ENCODE results near the gene MS4A4A. TPM values are rescaled to one million over a fixed set of nuclear protein-coding genes. Genes with fewer than 3 reads are reported as not detected.

Gene MS4A4A
- total RNA-seq, 2 experiments from 2014 or later: not detected

DNA sequence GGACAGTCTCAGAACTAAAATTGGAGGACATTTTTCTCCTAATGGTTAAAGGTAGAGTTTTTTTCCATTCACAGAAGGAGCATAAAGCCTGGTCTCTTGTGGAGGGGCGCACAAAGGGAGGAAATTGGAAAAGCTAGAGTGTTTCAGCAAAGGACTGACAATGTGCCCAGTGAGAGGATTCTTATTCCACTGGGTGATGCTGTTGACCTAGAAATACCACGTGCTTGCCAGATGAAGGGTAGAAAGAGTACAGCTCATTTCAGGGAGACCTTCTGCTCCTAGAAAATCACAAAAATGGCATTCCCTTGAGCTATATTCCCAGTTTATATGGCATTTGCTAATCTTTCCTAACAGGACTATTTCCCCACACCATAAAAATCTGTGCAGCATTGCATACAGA, 67.7 kb downstream of the MS4A4A start:
- no peaks in the 10 kb centered on the region for H3K36me3 ChIP-seq (ENCODE audit: insufficient read depth, low read length)
- H3K27ac ChIP-seq (ENCODE audit: low read depth in 1 of 2, low read length in 2 of 2): no peak overlapping the region
- CTCF ChIA-PET: no interaction called here
- TF ChIP-seq, protein P1, sequence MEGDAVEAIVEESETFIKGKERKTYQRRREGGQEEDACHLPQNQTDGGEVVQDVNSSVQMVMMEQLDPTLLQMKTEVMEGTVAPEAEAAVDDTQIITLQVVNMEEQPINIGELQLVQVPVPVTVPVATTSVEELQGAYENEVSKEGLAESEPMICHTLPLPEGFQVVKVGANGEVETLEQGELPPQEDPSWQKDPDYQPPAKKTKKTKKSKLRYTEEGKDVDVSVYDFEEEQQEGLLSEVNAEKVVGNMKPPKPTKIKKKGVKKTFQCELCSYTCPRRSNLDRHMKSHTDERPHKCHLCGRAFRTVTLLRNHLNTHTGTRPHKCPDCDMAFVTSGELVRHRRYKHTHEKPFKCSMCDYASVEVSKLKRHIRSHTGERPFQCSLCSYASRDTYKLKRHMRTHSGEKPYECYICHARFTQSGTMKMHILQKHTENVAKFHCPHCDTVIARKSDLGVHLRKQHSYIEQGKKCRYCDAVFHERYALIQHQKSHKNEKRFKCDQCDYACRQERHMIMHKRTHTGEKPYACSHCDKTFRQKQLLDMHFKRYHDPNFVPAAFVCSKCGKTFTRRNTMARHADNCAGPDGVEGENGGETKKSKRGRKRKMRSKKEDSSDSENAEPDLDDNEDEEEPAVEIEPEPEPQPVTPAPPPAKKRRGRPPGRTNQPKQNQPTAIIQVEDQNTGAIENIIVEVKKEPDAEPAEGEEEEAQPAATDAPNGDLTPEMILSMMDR (IDR thresholded peaks at IDR 0.05): no peak
- ATAC-seq (ENCODE audit: poor library complexity) (no peak), DNase-seq (no peak)
- H3K9me3 ChIP-seq (ENCODE audit: control insufficient read depth in 1 of 2, insufficient read depth in 1 of 2, low read length in 2 of 2): no peaks in the 10 kb centered on the region
- Mint-ChIP-seq H3K4me3 (no peak overlapping the region), H3K27ac (no peak overlapping the region), H3K27me3 (peaks cover 26% of the 10 kb centered on the region), H3K9me3 (no peaks in the 10 kb centered on the region), H3K4me1 (ENCODE audit: low read depth) (no peaks in the 10 kb centered on the region), H3K36me3 (ENCODE audit: low read depth) (no peaks in the 10 kb centered on the region)
- H3K4me3 ChIP-seq (ENCODE audit: low read length): no peak overlapping the region
- POLR2A ChIA-PET: no interaction called here
- no peaks in the 10 kb centered on the region for H3K4me1 ChIP-seq (ENCODE audit: insufficient read depth, low read length)
- H3K27me3 ChIP-seq (ENCODE audit: control insufficient read depth in 1 of 2, insufficient read depth in 2 of 2, low read length in 2 of 2): peaks cover 4 to 10% of the 10 kb centered on the region in 2 experiments
- intact Hi-C loops (cut with DNase I, micrococcal nuclease): no loop called here

DNA sequence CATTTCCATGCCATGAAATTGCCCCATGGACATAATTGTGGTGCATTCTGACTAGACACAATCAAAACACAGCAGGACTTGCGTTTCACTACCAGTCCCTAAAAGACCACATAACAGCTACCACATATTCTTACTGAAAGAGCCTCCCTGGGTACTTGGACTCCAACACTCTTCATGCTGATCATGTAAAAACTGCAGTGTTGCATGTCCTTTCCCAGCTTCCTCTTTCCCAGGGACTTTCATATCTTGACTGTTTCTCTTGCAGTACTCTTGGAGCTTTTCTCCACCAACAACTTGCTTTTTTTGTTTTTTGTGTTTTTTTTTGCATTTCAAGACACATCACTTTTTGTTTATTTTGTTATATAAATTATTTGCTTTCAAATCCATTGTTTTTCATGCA, 69.5 kb downstream of the MS4A4A start:
- H3K36me3 Mint-ChIP-seq (ENCODE audit: low read depth): no peaks in the 10 kb centered on the region
- POLR2A ChIA-PET: no interaction called here
- intact Hi-C loops (cut with DNase I, micrococcal nuclease): no loop called here
- H3K9me3 ChIP-seq (ENCODE audit: control insufficient read depth in 1 of 2, insufficient read depth in 1 of 2, low read length in 2 of 2): no peaks in the 10 kb centered on the region
- H3K4me1 Mint-ChIP-seq (ENCODE audit: low read depth): no peaks in the 10 kb centered on the region
- DNase-seq (no peak), ATAC-seq (ENCODE audit: poor library complexity) (no peak)
- no peak overlapping the region for H3K27ac ChIP-seq (ENCODE audit: low read depth in 1 of 2, low read length in 2 of 2)
- H3K27me3 ChIP-seq (ENCODE audit: control insufficient read depth in 1 of 2, insufficient read depth in 2 of 2, low read length in 2 of 2): peaks cover 4 to 6% of the 10 kb centered on the region in 2 experiments
- no peak overlapping the region for H3K4me3 Mint-ChIP-seq
- CTCF ChIA-PET: no interaction called here
- no peak overlapping the region for H3K27ac Mint-ChIP-seq
- peaks cover 2% of the 10 kb centered on the region for H3K9me3 Mint-ChIP-seq
- peaks cover 21% of the 10 kb centered on the region for H3K27me3 Mint-ChIP-seq
- no peaks in the 10 kb centered on the region for H3K36me3 ChIP-seq (ENCODE audit: insufficient read depth, low read length)
- no peaks in the 10 kb centered on the region for H3K4me1 ChIP-seq (ENCODE audit: insufficient read depth, low read length)
- H3K4me3 ChIP-seq (ENCODE audit: low read length): no peak overlapping the region
- TF ChIP-seq, protein P1 (IDR thresholded peaks at IDR 0.05): no peak

DNA sequence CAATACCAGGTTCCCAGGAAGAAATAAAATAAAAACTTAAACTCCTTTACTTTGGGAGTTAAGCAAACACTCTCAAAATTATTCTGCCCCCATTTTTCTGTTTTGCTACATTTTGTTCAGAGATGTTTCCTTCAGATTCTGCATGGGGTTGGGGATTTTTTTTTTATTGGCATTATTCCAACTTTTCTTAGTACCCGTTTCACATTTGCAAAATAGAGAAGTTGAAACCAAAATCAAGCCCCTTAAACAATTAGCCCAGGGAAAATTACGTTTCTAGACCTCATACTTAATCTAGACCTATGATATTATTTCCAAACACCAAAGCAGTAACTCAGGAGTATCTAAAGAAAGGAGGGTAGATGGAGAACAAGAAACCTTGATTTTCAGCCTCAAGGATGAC, 77.3 kb downstream of the MS4A4A start:
- DNase-seq: no peak
- Mint-ChIP-seq H3K9me3 (peaks cover 2% of the 10 kb centered on the region), H3K27ac (no peak overlapping the region), H3K27me3 (peaks cover 3% of the 10 kb centered on the region), H3K4me1 (ENCODE audit: low read depth) (no peaks in the 10 kb centered on the region), H3K4me3 (no peak overlapping the region), H3K36me3 (ENCODE audit: low read depth) (no peaks in the 10 kb centered on the region)
- ChIA-PET POLR2A (no interaction called here), CTCF (no interaction called here)
- no peak overlapping the region for H3K27ac ChIP-seq (ENCODE audit: low read depth in 1 of 2, low read length in 2 of 2)
- intact Hi-C loops (cut with DNase I, micrococcal nuclease): no loop called here
- TF ChIP-seq, protein P1 (IDR thresholded peaks at IDR 0.05): no peak
- H3K4me3 ChIP-seq (ENCODE audit: low read length): no peak overlapping the region
- ATAC-seq (ENCODE audit: poor library complexity): no peak
- H3K4me1 ChIP-seq (ENCODE audit: insufficient read depth, low read length): no peaks in the 10 kb centered on the region
- H3K36me3 ChIP-seq (ENCODE audit: insufficient read depth, low read length): no peaks in the 10 kb centered on the region
- H3K27me3 ChIP-seq (ENCODE audit: control insufficient read depth in 1 of 2, insufficient read depth in 2 of 2, low read length in 2 of 2): no peaks in the 10 kb centered on the region
- peaks cover 0 to 8% of the 10 kb centered on the region in 2 experiments for H3K9me3 ChIP-seq (ENCODE audit: control insufficient read depth in 1 of 2, insufficient read depth in 1 of 2, low read length in 2 of 2)

Other genes starting within 250 kb of the MS4A4A start
- not detected for gene OOSP2, start 240.3 kb upstream of the MS4A4A start, total RNA-seq
- gene MS4A3, start 224.0 kb upstream of the MS4A4A start, total RNA-seq: not detected
- gene MS4A2, start 192.0 kb upstream of the MS4A4A start, total RNA-seq: not detected
- gene MS4A6A, start 97.6 kb upstream of the MS4A4A start, total RNA-seq: 1 to 10 TPM; 3.3 TPM
- not detected for gene MS4A4E, start 37.5 kb upstream of the MS4A4A start, total RNA-seq
- gene MS4A6E, start 46.6 kb downstream of the MS4A4A start, total RNA-seq: not detected
- under 1 TPM in 1 of 2 experiments, not detected in 1; 0.80 TPM for gene MS4A7, start 97.9 kb downstream of the MS4A4A start, total RNA-seq
- not detected for gene MS4A14, start 115.8 kb downstream of the MS4A4A start, total RNA-seq
- gene MS4A5, start 148.9 kb downstream of the MS4A4A start, total RNA-seq: not detected
- gene MS4A1, start 175.2 kb downstream of the MS4A4A start, total RNA-seq: under 1 TPM; 0.75 to 0.82 TPM
- gene MS4A12, start 212.1 kb downstream of the MS4A4A start, total RNA-seq: not detected
- gene MS4A13, start 234.7 kb downstream of the MS4A4A start, total RNA-seq: not detected

Data from CD4-positive, alpha-beta T cell (primary cell).